NCI-H187 (cell line): Measurements from ENCODE around the gene TRAPPC3.

Experiments
- DNase-seq, 2 experiments: peaks; one replicate each; lab custom pipeline; 2025; lab: John Stamatoyannopoulos, UW

The TRAPPC3 gene

GRCh38 chr1:36154335-36154734, 5.0 kb upstream of the TRAPPC3 start:
- no peak for DNase-seq

- no peak for DNase-seq
Measured at GRCh38 chr1:36153476-36153875, 4.2 kb upstream of the TRAPPC3 start.

- DNase-seq: no peak
Measured at GRCh38 chr1:36151845-36152203, 2.5 kb upstream of the TRAPPC3 start.

GRCh38 chr1:36151134-36151844, 2.0 kb upstream of the TRAPPC3 start:
- no peak for DNase-seq

GRCh38 chr1:36150296-36151133, 1.2 kb upstream of the TRAPPC3 start:
- peak; percentile 56 to 84 for DNase-seq

- no peak for DNase-seq
Measured at GRCh38 chr1:36149973-36150295, 648 bp upstream of the TRAPPC3 start.

- DNase-seq: no peak
Measured at GRCh38 chr1:36148821-36149236, 457 bp downstream of the TRAPPC3 start.

- no peak for DNase-seq
Measured at GRCh38 chr1:36144413-36144812, 4.9 kb downstream of the TRAPPC3 start.

GRCh38 chr1:36143424-36143823, 5.9 kb downstream of the TRAPPC3 start:
- no peak for DNase-seq

GRCh38 chr1:36142121-36142520, 7.2 kb downstream of the TRAPPC3 start:
- DNase-seq: no peak

- DNase-seq: no peak
Measured at GRCh38 chr1:36139521-36139920, 9.8 kb downstream of the TRAPPC3 start.

GRCh38 chr1:36137776-36138175, 11.5 kb downstream of the TRAPPC3 start:
- DNase-seq: peak; percentile 38 to 46

GRCh38 chr1:36137226-36137625, 12.1 kb downstream of the TRAPPC3 start:
- no peak for DNase-seq

GRCh38 chr1:36136535-36136934, 12.8 kb downstream of the TRAPPC3 start:
- DNase-seq: no peak

- no peak for DNase-seq
Measured at GRCh38 chr1:36135796-36136195, 13.5 kb downstream of the TRAPPC3 start.

GRCh38 chr1:36135330-36135667, 14.0 kb downstream of the TRAPPC3 start:
- no peak for DNase-seq

GRCh38 chr1:36134505-36135329, 14.6 kb downstream of the TRAPPC3 start:
- no peak for DNase-seq

- DNase-seq: no peak
Measured at GRCh38 chr1:36134031-36134430, 15.3 kb downstream of the TRAPPC3 start.

- DNase-seq: no peak
Measured at GRCh38 chr1:36133484-36133883, 15.8 kb downstream of the TRAPPC3 start.

GRCh38 chr1:36132029-36132428, 17.3 kb downstream of the TRAPPC3 start:
- DNase-seq: no peak

GRCh38 chr1:36128905-36129206, 20.4 kb downstream of the TRAPPC3 start:
- no peak for DNase-seq

- DNase-seq: no peak
Measured at GRCh38 chr1:36128126-36128904, 21.0 kb downstream of the TRAPPC3 start.
